OCI-LY3 (cell line): ENCODE measurements around the gene CLDN15.

Experiments
- CTCF ChIP-seq: fragments of 200-600, 300-600 bp; sonication (generic); IDR thresholded peaks from 2 replicates; pipeline ENCODE4 v1.5.1; 2014; ENCODE audit warnings: antibody characterized with exemption, low read length, low read depth
- EZH2phosphoT487 ChIP-seq: fragments of 200-600 bp; shearing (Covaris generic); IDR thresholded peaks from 2 replicates; pipeline ENCODE4 v1.6.1; 2018; ENCODE audit warnings: antibody characterized with exemption, mixed run types, low read depth

- TF ChIP-seq CTCF, result no peak
- no peak for TF ChIP-seq EZH2phosphoT487
Observed at GRCh38 chr7:101285171-101285570, 47.6 kb upstream of the CLDN15 start.
